ENCODE data around the gene GBX2.

- no peak for TF ChIP-seq CTCF (IDR thresholded peaks at IDR 0.05)
- TF ChIP-seq EZH2 (IDR thresholded peaks at IDR 0.05; ENCODE audit: borderline replicate concordance, insufficient read depth, low read depth, low read length, poor library complexity, severe bottlenecking) = no peak
These were observed 8.2 kb upstream of the GBX2 start for GRCh38 chr2:236176417-236176816.

All from B cell (primary cell).